ENCODE measurements around the gene MTO1.

DNA sequence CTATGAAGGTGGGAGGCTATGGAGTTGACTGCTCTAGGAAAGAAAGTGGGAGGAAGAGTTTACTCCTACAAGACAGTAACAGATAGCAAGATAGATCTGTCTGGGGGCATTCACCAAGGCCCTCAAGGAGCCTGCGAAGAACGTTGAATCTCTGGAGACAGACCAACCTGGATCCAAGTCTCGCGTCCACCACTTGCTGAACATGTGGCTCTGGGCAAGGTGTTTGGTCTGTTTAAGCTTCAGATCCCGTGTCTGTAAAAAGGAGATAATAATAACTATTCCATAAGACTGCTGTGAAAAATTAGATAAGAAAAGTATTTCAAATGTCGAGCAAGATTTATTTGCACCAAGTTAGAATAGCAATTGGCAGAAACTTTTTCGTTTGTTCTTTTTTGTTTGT is 67.4 kb downstream of the MTO1 start:
- TF ChIP-seq POLR2A (IDR thresholded peaks at IDR 0.05) (no peak), CTCF (IDR thresholded peaks at IDR 0.05) (no peak)

All from adrenal gland (tissue), 5 donors.